ENCODE data around the gene MLX. TPM values are rescaled to one million over a fixed set of nuclear protein-coding genes. Genes with fewer than 3 reads are reported as not detected.
"Not testable (repeated sequence)": the region's sequence is repeated elsewhere in the genome, so short reads cannot be mapped to it uniquely, and the experiment has no call there.

The MLX gene
- total and polyA plus RNA-seq, 2 experiments from 2014 or later, result 22.4 to 37.1 TPM

GRCh38 chr17:42554250-42555121 lies 12.4 kb upstream of the MLX start:
- no peak for TF ChIP-seq CTCF (IDR thresholded peaks at IDR 0.05; ENCODE audit: low read depth, low read length)
- H3K27ac ChIP-seq, result peak overlapping the region; percentile 95
- H3K4me1 ChIP-seq (ENCODE audit: low read depth), result peaks cover 5% of the 10 kb centered on the region
- H3K36me3 ChIP-seq, result no peaks in the 10 kb centered on the region
- peak; percentile 85 to 95 for DNase-seq (ENCODE audit: low read depth in 1 of 2, low spot score in 1 of 2)
- no peaks in the 10 kb centered on the region for H3K27me3 ChIP-seq
- peak overlapping the region; percentile 77 for H3K4me3 ChIP-seq
- no peaks in the 10 kb centered on the region for H3K9me3 ChIP-seq (ENCODE audit: low read depth)

GRCh38 chr17:42555122-42555622 lies 11.7 kb upstream of the MLX start:
- H3K27ac ChIP-seq, result peak overlapping the region; percentile 95
- peak overlapping the region; percentile 77 for H3K4me3 ChIP-seq
- no peaks in the 10 kb centered on the region for H3K9me3 ChIP-seq (ENCODE audit: low read depth)
- TF ChIP-seq CTCF (IDR thresholded peaks at IDR 0.05; ENCODE audit: low read depth, low read length), result no peak
- DNase-seq (ENCODE audit: low read depth in 1 of 2, low spot score in 1 of 2), result no peak
- peaks cover 5% of the 10 kb centered on the region for H3K4me1 ChIP-seq (ENCODE audit: low read depth)
- H3K27me3 ChIP-seq, result no peaks in the 10 kb centered on the region
- no peaks in the 10 kb centered on the region for H3K36me3 ChIP-seq

GRCh38 chr17:42555961-42556617 lies 10.8 kb upstream of the MLX start:
- H3K27ac ChIP-seq, result peak overlapping the region; percentile 95
- not testable (repeated sequence) for H3K4me1 ChIP-seq (ENCODE audit: low read depth); H3K4me3 ChIP-seq; H3K36me3 ChIP-seq; H3K27me3 ChIP-seq; H3K9me3 ChIP-seq (ENCODE audit: low read depth)
- peak; percentile 21 for TF ChIP-seq CTCF (IDR thresholded peaks at IDR 0.05; ENCODE audit: low read depth, low read length)
- peak in 1 of 2 donors; percentile 52 for DNase-seq (ENCODE audit: low read depth in 1 of 2, low spot score in 1 of 2)

GRCh38 chr17:42559075-42559474 lies 7.8 kb upstream of the MLX start:
- H3K36me3 ChIP-seq, result no peaks in the 10 kb centered on the region
- no peaks in the 10 kb centered on the region for H3K9me3 ChIP-seq (ENCODE audit: low read depth)
- H3K4me1 ChIP-seq (ENCODE audit: low read depth), result peaks cover 14% of the 10 kb centered on the region
- no peak for TF ChIP-seq CTCF (IDR thresholded peaks at IDR 0.05; ENCODE audit: low read depth, low read length)
- no peak for DNase-seq (ENCODE audit: low read depth in 1 of 2, low spot score in 1 of 2)
- H3K27ac ChIP-seq, result no peak overlapping the region
- no peaks in the 10 kb centered on the region for H3K27me3 ChIP-seq
- H3K4me3 ChIP-seq, result no peak overlapping the region

- no peaks in the 10 kb centered on the region for H3K9me3 ChIP-seq (ENCODE audit: low read depth)
- no peaks in the 10 kb centered on the region for H3K27me3 ChIP-seq
- no peak for DNase-seq (ENCODE audit: low read depth in 1 of 2, low spot score in 1 of 2)
- H3K27ac ChIP-seq, result no peak overlapping the region
- no peak for TF ChIP-seq CTCF (IDR thresholded peaks at IDR 0.05; ENCODE audit: low read depth, low read length)
- no peak overlapping the region for H3K4me3 ChIP-seq
- peaks cover 4% of the 10 kb centered on the region for H3K36me3 ChIP-seq
- H3K4me1 ChIP-seq (ENCODE audit: low read depth), result peaks cover 13% of the 10 kb centered on the region
These were observed 6.7 kb upstream of the MLX start for GRCh38 chr17:42560246-42560645.

Data from cardiac muscle cell (in vitro differentiated cells and primary cell).